Prostate gland (tissue), 2 donors: ENCODE measurements around the gene COX19.

Experiments
- POLR2AphosphoS5 ChIP-seq: sonication (generic); formaldehyde crosslinking; IDR thresholded peaks from one replicate; pipeline ENCODE4 v1.6.1; 2017; ENCODE audit warnings: antibody characterized with exemption
- TF ChIP-seq, protein P1 (sequence below), 4 experiments: fragments of 200-600 bp in 2 of 4; fragments of 450-650 bp in 2 of 4; sonication (generic) in 2 of 4; IDR thresholded peaks; 1 replicate in 3 of 4; 2 replicates in 1 of 4; pipeline ENCODE4 v1.5.1; 2016 to 2019; ENCODE audit warnings: antibody characterized with exemption in 4 of 4, mild to moderate bottlenecking in 2 of 4, moderate library complexity in 2 of 4

DNA sequence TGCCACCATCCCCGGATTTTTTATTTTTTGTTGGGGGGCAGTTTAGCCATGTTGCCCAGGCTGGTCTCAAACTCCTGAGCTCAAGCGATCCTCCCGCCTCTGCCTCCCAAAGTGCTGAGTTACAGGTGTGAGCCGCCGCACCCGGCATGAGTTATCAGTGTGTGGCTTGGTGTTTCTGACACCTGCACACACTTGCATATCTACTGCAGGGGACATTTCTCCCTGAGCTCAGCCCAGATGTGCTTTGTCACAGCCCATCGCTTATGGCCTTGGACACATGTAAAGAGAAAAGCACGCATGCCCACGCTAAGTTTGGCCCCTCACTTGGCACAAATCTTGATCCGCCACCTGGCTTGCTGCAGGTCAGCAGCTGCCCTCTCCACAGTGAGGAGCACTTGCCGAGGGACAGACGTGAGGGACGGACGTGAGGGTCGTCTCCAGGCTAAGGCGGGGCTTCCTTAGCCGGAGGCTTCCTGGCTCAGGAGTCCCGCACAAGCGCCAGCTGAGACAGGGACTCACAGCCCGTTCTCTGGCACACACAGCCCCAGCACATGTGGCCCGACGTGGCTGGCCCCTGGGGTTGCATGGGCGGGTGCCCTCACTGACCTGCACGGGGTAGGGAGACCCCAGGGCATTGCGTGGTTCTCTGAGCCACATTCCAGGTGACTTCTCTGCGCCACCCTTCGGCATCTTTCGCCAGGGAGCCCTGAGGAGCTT lies 19.4 kb upstream of the COX19 start:
- no peak for TF ChIP-seq POLR2AphosphoS5
- TF ChIP-seq, protein P1, sequence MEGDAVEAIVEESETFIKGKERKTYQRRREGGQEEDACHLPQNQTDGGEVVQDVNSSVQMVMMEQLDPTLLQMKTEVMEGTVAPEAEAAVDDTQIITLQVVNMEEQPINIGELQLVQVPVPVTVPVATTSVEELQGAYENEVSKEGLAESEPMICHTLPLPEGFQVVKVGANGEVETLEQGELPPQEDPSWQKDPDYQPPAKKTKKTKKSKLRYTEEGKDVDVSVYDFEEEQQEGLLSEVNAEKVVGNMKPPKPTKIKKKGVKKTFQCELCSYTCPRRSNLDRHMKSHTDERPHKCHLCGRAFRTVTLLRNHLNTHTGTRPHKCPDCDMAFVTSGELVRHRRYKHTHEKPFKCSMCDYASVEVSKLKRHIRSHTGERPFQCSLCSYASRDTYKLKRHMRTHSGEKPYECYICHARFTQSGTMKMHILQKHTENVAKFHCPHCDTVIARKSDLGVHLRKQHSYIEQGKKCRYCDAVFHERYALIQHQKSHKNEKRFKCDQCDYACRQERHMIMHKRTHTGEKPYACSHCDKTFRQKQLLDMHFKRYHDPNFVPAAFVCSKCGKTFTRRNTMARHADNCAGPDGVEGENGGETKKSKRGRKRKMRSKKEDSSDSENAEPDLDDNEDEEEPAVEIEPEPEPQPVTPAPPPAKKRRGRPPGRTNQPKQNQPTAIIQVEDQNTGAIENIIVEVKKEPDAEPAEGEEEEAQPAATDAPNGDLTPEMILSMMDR (IDR thresholded peaks at IDR 0.05) = no peak
